ENCODE data around the gene GBX1. TPM values are rescaled to one million over a fixed set of nuclear protein-coding genes. Genes with fewer than 3 reads are reported as not detected.

GBX1 gene
- total RNA-seq, 1 experiment from 2014 or later = not detected

DNA sequence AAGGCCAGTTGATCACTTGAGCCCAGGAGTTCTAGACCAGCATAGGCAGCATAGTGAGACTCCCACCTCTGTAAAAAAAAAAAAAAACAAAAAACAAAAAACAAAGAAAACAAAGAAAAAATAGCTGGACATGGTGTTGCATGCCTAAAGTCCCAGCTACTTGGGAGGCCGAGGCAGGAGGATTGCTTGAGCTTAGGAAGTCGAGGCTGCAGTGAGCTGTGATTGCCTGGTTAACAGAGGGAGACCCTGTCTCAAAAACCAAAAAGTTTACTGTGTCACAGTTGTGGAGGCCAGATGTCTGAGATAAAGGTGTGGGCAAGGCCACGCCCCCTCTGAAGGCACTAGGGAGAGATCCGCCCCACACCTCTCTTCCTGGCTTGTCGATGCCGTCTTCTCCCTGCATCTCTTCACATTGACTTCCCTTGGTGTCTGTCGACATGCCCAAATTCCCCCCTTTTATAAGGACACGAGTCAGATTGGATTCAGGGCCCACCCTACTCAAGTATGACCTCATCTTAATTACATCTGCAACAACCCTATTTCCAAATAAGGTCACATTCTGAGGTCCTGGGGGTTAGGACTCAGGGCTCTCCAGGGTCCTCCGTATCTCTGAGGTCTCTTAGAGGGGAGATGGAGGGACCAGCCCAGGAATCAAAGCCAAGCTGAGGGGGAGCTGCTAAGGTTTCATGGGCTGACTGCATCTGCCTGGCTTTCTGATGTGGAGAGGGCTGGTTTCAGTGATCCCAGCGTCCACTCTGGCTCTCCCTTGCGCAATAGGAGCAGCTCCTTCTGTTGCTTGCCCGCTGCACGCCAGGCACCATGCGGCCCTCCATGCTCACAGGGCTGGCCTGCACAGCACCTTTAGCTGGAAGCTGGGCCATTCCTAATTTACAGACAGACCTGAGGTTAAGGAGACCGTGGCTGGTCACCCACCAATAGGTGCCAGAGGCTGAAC, 58.1 kb downstream of the GBX1 start:
- in situ Hi-C loops (cut with HindIII; ENCODE audit: low pct_unique_long_range_greater_than_20kb, low sequenced_read_pairs) = no loop called here
- DNase-seq (ENCODE audit: low read depth) = no peak

DNA sequence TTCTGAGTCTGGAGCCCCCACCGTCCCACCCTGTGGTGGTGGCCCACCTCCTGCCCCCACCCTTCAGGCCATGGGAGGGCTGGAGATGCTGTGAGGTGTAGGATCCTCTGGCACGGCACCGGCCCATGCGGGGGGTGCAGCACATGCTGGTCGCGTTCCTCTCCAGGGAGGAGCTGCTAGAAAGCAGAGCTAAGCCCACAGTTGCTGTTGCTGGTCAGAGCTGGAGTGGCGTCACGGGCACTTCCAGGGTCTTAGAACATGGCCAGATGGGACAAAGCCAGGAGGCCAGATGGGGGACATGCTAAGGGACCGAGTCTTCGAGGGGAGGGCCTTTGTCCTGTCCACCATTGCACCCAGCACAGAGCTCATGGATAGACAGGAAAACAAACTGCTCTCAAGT, 59.6 kb downstream of the GBX1 start:
- in situ Hi-C loops (cut with HindIII; ENCODE audit: low pct_unique_long_range_greater_than_20kb, low sequenced_read_pairs) = no loop called here

DNA sequence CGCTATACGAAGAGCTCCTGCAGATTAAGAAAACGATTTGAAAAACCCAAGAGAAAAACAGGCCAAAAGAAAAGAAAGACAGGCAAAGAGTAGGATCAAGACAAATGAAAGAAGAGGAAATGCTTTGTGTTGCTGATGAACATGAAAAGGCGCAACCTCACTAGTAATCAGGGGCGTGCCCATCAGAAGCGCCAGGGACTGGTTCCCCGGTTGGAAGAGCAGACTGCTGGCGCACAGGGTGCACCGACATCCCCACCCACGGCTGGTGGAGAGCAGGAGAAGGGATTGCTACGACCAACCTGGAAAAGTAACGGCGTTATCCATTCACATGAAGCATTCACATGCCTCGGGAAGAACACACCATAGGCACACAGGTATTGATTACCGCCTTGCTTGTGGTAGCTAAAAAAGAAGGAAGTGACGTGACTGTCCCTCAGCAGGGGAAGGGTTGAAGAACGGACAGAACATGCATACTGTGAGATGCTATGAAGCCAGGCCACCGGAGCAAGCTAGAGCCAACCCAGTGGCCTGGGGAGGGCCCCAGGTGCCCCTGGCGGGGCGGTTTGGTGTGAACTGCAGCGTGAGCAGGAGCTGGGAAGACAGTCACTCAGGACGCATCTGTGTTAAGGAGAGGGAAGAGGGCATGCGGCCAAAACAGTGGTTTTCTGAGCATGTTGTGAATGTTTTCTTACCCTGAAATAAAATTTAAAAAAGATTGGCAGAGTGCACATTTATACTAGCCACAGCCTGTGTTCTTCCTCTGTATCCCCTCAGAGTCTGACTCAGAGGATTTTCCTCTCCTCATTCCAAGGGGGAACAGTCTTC, 62.9 kb downstream of the GBX1 start:
- DNase-seq (ENCODE audit: low read depth) = no peak
- in situ Hi-C loops (cut with HindIII; ENCODE audit: low pct_unique_long_range_greater_than_20kb, low sequenced_read_pairs) = no loop called here

More for the DNA sequence above, 59.6 kb downstream of the GBX1 start:
- DNase-seq (ENCODE audit: low read depth) = no peak

DNA sequence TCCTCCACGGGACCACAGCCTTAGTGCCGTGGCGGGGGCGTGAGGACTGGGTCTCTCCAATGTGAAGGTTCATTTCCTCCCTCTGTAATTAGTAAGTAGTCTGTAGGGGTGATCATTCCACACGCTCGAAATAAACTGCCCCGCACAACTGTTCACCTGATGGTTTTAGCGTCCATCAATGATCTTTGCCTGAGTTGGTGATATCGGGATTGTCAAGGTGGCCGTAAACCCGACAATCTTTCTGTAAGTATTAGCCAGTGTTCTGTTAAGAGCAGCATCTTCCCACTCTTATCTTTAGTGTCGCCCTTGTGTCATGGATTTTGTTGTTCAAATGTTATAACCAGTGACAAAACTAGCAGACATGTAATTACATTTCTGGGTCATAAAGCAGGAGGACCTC, 63.5 kb downstream of the GBX1 start:
- no peak for DNase-seq (ENCODE audit: low read depth)
- in situ Hi-C loops (cut with HindIII; ENCODE audit: low pct_unique_long_range_greater_than_20kb, low sequenced_read_pairs) = no loop called here

DNA sequence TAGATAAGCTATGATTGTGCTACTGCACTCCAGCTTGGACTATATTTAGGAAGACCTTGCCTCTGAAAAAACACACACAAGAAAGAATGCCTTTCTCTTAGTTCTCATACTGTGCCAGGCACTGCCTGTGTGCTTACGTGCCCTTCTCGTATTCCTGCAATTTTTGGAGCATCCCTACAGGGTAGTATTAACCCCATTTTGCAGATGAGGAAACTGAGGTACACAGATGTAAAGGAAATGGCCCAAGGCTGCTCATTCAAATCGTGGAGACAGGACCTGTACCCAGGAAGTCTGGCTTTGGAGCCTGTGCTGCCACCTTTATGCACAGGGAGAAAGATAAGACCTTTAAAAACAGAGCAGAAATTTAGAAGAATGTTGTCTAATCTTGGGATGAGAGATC, 64.5 kb downstream of the GBX1 start:
- in situ Hi-C loops (cut with HindIII; ENCODE audit: low pct_unique_long_range_greater_than_20kb, low sequenced_read_pairs) = no loop called here
- DNase-seq (ENCODE audit: low read depth) = no peak

DNA sequence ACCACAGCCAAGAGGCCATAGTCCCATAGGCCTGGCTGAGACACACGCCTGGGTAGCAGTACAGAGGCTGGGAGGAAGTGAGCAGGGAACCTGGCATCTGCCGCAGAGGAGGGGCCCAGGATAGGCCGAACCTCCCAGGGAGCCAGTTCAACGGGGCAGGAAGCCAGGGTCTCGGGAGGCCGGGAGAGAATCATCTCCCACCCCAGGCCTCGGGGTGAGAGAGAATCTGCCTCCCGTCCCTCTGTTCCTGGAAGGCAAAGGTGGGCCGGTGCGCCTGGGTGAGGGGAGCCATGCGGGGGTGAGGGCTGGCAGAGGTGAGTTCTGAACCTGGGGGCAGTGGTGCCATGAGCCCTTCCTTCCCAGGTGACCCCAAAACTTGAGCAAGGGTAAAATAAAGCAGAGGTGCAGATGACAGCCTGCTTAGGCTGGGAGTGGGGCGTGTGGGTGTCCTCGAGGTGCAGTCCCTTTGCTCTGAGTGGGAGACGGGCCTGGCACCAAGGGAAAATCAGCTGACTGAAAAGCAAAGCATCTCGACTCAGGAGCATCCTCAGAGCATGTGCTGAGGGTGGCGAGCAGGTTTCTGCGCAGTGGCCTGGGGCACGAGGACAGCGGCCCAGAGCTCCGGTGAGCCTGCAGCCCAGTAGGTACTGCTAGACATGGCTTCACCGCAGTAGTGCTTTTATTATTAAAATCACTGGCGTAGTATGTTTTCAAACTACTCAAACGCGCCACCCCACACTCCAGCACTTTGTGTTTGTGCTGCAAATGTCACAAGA, 65.7 kb downstream of the GBX1 start:
- in situ Hi-C loops (cut with HindIII; ENCODE audit: low pct_unique_long_range_greater_than_20kb, low sequenced_read_pairs) = no loop called here
- no peak for DNase-seq (ENCODE audit: low read depth)

DNA sequence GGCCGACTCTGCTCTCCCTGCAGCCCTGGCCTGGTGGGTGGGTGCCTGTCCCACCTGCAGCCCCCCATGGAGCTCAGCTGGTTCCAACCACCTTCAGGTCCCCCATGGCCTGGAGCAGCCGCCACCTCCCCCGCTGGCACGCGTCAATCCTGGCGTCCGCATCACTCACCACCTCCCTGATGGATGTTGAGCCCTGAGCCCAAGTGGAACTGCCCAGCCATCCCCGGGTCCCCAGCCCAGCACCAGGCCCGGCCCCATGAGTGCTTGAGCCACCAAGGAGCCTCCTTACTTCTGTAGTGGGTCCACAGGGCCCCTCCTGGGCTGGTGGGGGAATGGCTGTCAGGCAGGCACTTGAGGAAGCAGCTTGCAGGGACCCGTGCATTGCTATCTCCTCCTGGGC, 66.6 kb downstream of the GBX1 start:
- DNase-seq (ENCODE audit: low read depth) = no peak
- in situ Hi-C loops (cut with HindIII; ENCODE audit: low pct_unique_long_range_greater_than_20kb, low sequenced_read_pairs) = no loop called here

DNA sequence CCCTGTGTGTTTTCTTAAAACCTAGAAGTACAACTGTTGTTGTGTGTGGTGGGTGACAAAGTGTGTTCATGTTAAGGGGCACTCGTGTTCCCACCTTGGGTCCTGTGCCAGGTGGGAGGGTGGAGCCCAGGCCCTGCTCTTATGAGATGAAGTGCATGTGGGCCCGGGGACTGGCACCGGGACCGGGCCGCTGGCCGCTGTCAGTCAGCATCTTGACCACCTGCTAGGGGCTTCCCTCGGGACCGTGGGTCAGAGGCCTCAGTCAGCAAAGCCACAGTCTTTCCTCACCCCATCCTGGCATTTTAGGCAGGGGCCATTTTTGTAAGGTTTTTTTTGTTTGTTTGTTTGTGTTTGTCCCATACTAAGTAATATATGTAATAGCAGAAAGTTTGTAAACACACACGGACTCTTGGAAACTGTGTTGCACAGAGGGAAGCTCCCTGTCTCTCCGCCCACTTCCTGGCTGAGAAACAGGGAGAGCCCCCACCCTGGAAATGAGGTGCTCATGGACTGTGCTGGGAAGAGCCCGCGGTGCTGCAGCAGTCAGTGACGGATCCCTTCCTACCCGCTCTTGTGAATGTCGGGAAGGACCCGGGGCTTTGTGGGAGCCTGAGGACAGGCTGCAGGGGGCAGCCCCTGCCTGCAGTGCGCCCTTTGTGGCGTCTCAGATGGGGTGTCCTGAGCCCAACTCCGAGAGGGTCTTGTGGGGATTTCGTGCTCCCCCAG, 67.8 kb downstream of the GBX1 start:
- in situ Hi-C loops (cut with HindIII; ENCODE audit: low pct_unique_long_range_greater_than_20kb, low sequenced_read_pairs) = no loop called here
- DNase-seq (ENCODE audit: low read depth) = no peak

Other genes with a start within 250 kb of the GBX1 start
- 8.4 and 9.1 TPM in 2 replicates for gene KCNH2, start 189.4 kb downstream of the GBX1 start, total RNA-seq (2014; rRNA removed; shearing (Covaris generic); ENCODE audit: low replicate concordance)
- gene NOS3, start 176.7 kb downstream of the GBX1 start, total RNA-seq (2014; rRNA removed; shearing (Covaris generic); ENCODE audit: low replicate concordance) = 2.9 and 12.0 TPM in 2 replicates
- 0.68 TPM in 1 of 2 replicates, not detected in the other for gene ATG9B, start 143.2 kb downstream of the GBX1 start, total RNA-seq (2014; rRNA removed; shearing (Covaris generic); ENCODE audit: low replicate concordance)
- gene ABCB8, start 139.2 kb downstream of the GBX1 start, total RNA-seq (2014; rRNA removed; shearing (Covaris generic); ENCODE audit: low replicate concordance) = 19.6 and 31.5 TPM in 2 replicates
- gene ASIC3, start 119.2 kb downstream of the GBX1 start, total RNA-seq (2014; rRNA removed; shearing (Covaris generic); ENCODE audit: low replicate concordance) = 0.84 and 1.6 TPM in 2 replicates
- gene CDK5, start 109.8 kb downstream of the GBX1 start, total RNA-seq (2014; rRNA removed; shearing (Covaris generic); ENCODE audit: low replicate concordance) = 30.1 and 37.2 TPM in 2 replicates
- gene SLC4A2, start 108.1 kb downstream of the GBX1 start, total RNA-seq (2014; rRNA removed; shearing (Covaris generic); ENCODE audit: low replicate concordance) = 237 and 345 TPM in 2 replicates
- gene FASTK, start 86.9 kb downstream of the GBX1 start, total RNA-seq (2014; rRNA removed; shearing (Covaris generic); ENCODE audit: low replicate concordance) = 126 and 140 TPM in 2 replicates
- gene TMUB1, start 84.2 kb downstream of the GBX1 start, total RNA-seq (2014; rRNA removed; shearing (Covaris generic); ENCODE audit: low replicate concordance) = 63.7 and 67.2 TPM in 2 replicates
- gene AGAP3, start 81.2 kb downstream of the GBX1 start, total RNA-seq (2014; rRNA removed; shearing (Covaris generic); ENCODE audit: low replicate concordance) = 32.6 and 33.8 TPM in 2 replicates
- not detected in 2 replicates for gene ASB10, start 19.6 kb upstream of the GBX1 start, total RNA-seq (2014; rRNA removed; shearing (Covaris generic); ENCODE audit: low replicate concordance)
- not detected in 2 replicates for gene H2BK1, start 42.8 kb upstream of the GBX1 start, total RNA-seq (2014; rRNA removed; shearing (Covaris generic); ENCODE audit: low replicate concordance)
- gene ABCF2, start 59.5 kb upstream of the GBX1 start, total RNA-seq (2014; rRNA removed; shearing (Covaris generic); ENCODE audit: low replicate concordance) = 36.8 and 47.9 TPM in 2 replicates
- 27.5 and 38.2 TPM in 2 replicates for gene CHPF2, start 64.8 kb upstream of the GBX1 start, total RNA-seq (2014; rRNA removed; shearing (Covaris generic); ENCODE audit: low replicate concordance)
- gene SMARCD3, start 81.0 kb upstream of the GBX1 start, total RNA-seq (2014; rRNA removed; shearing (Covaris generic); ENCODE audit: low replicate concordance) = 12.4 and 13.1 TPM in 2 replicates
- 33.4 and 34.6 TPM in 2 replicates for gene NUB1, start 174.1 kb upstream of the GBX1 start, total RNA-seq (2014; rRNA removed; shearing (Covaris generic); ENCODE audit: low replicate concordance)
- gene WDR86, start 242.3 kb upstream of the GBX1 start, total RNA-seq (2014; rRNA removed; shearing (Covaris generic); ENCODE audit: low replicate concordance) = not detected in 2 replicates

Measured in Caki2 (cell line).